ENCODE results near the gene CTPS1. TPM values are rescaled to one million over a fixed set of nuclear protein-coding genes. Genes with fewer than 3 reads are reported as not detected.

The CTPS1 gene
- total and polyA plus RNA-seq, 2 of the 13 experiments (the other 11 are each of a cell fraction or from before 2014, with no cell fraction given) = 9.6 to 42.8 TPM

GRCh38 chr1:40976952-40977690 lies 2.4 kb upstream of the CTPS1 start:
- no TSS peak for BruUV-seq (replicated peaks)
- in situ Hi-C loops (cut with HindIII; ENCODE audit: extremely low pct_ligation_motif_present, low pct_unique_long_range_greater_than_20kb) (no loop called here), intact Hi-C loops (cut with micrococcal nuclease; ENCODE audit: unreplicated experiment) (no loop called here)
- H3K4me3 ChIP-seq (replicated peaks in 1 of 3; ENCODE audit: insufficient read depth in 1 of 3, low read depth in 2 of 3, low read length in 3 of 3) = no peak overlapping the region
- H3K4me2 ChIP-seq (ENCODE audit: low read depth, low read length) = no peak overlapping the region
- ChIA-PET POLR2A (no interaction called here), CTCF (ENCODE audit: low intra/inter-chr PET ratio, low total read pairs) (no interaction called here)
- peaks cover 21% of the 10 kb centered on the region for H3K79me2 ChIP-seq (ENCODE audit: insufficient read depth, low read length)
- H2AFZ ChIP-seq (ENCODE audit: low read length) = no peak overlapping the region
- no peak for FAIRE-seq
- no peak for ATAC-seq
- no peaks in the 10 kb centered on the region for H4K20me1 ChIP-seq (ENCODE audit: insufficient read depth, low read length)
- H3K4me1 ChIP-seq (ENCODE audit: insufficient read depth, low read length) = peaks cover 26% of the 10 kb centered on the region
- H3K27me3 ChIP-seq (ENCODE audit: control insufficient read depth in 1 of 2, insufficient read depth in 2 of 2, low read length in 2 of 2) = no peaks in the 10 kb centered on the region; a peak in 1 of 5 replicates
- WGBS (ENCODE audit: low lambda C conversion rate) = 53% methylated on average over 5 of the region's 5 CpGs
- H3K36me3 ChIP-seq (replicated peaks in 1 of 2; ENCODE audit: control insufficient read depth in 1 of 2, insufficient read depth in 2 of 2, low read length in 2 of 2) = no peaks in the 10 kb centered on the region
- no peaks in the 10 kb centered on the region for H3K9me3 ChIP-seq (ENCODE audit: low read length)
- DNase-seq (ENCODE audit: low spot score) = no peak
- H3K27ac ChIP-seq (ENCODE audit: extremely low read length, insufficient read depth, low read length) = no peak overlapping the region
- H3K9ac ChIP-seq (ENCODE audit: insufficient read depth, low read depth, low read length) = no peak overlapping the region
- TF ChIP-seq, protein P1, sequence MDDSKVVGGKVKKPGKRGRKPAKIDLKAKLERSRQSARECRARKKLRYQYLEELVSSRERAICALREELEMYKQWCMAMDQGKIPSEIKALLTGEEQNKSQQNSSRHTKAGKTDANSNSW (CRISPR knock-in tag; IDR thresholded peaks at IDR 0.05; ENCODE audit: borderline replicate concordance) = no peak
- no peak for TF ChIP-seq ZNF121 (CRISPR knock-in tag; IDR thresholded peaks at IDR 0.05)
- TF ChIP-seq THRA (CRISPR knock-in tag; IDR thresholded peaks at IDR 0.05; ENCODE audit: borderline replicate concordance) = no peak
- TF ChIP-seq, protein P2, sequence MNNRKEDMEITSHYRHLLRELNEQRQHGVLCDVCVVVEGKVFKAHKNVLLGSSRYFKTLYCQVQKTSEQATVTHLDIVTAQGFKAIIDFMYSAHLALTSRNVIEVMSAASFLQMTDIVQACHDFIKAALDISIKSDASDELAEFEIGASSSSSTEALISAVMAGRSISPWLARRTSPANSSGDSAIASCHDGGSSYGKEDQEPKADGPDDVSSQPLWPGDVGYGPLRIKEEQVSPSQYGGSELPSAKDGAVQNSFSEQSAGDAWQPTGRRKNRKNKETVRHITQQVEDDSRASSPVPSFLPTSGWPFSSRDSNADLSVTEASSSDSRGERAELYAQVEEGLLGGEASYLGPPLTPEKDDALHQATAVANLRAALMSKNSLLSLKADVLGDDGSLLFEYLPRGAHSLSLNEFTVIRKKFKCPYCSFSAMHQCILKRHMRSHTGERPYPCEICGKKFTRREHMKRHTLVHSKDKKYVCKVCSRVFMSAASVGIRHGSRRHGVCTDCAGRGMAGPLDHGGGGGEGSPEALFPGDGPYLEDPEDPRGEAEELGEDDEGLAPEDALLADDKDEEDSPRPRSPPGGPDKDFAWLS (CRISPR knock-in tag; IDR thresholded peaks at IDR 0.05; ENCODE audit: borderline replicate concordance) = no peak
- TF ChIP-seq, protein P3, sequence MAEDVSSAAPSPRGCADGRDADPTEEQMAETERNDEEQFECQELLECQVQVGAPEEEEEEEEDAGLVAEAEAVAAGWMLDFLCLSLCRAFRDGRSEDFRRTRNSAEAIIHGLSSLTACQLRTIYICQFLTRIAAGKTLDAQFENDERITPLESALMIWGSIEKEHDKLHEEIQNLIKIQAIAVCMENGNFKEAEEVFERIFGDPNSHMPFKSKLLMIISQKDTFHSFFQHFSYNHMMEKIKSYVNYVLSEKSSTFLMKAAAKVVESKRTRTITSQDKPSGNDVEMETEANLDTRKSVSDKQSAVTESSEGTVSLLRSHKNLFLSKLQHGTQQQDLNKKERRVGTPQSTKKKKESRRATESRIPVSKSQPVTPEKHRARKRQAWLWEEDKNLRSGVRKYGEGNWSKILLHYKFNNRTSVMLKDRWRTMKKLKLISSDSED (CRISPR knock-in tag; IDR thresholded peaks at IDR 0.05) = no peak
- no peak for TF ChIP-seq MTERF4 (CRISPR knock-in tag; IDR thresholded peaks at IDR 0.05)
- no peak for TF ChIP-seq ZNF563 (CRISPR knock-in tag; IDR thresholded peaks at IDR 0.05)
- no peak for TF ChIP-seq ZNF331 (CRISPR knock-in tag; IDR thresholded peaks at IDR 0.05)
- no peak for TF ChIP-seq ZNF33A (CRISPR knock-in tag; IDR thresholded peaks at IDR 0.05; ENCODE audit: borderline replicate concordance)
- TF ChIP-seq, protein P4, sequence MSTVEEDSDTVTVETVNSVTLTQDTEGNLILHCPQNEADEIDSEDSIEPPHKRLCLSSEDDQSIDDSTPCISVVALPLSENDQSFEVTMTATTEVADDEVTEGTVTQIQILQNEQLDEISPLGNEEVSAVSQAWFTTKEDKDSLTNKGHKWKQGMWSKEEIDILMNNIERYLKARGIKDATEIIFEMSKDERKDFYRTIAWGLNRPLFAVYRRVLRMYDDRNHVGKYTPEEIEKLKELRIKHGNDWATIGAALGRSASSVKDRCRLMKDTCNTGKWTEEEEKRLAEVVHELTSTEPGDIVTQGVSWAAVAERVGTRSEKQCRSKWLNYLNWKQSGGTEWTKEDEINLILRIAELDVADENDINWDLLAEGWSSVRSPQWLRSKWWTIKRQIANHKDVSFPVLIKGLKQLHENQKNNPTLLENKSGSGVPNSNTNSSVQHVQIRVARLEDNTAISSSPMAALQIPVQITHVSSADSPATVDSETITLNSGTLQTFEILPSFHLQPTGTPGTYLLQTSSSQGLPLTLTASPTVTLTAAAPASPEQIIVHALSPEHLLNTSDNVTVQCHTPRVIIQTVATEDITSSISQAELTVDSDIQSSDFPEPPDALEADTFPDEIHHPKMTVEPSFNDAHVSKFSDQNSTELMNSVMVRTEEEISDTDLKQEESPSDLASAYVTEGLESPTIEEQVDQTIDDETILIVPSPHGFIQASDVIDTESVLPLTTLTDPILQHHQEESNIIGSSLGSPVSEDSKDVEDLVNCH (CRISPR knock-in tag; IDR thresholded peaks at IDR 0.05) = no peak
- no peak for TF ChIP-seq ZNF670 (CRISPR knock-in tag; IDR thresholded peaks at IDR 0.05; ENCODE audit: borderline replicate concordance)
- no peak for TF ChIP-seq ZNF513 (CRISPR knock-in tag; conservative IDR thresholded peaks at IDR 0.05)
- TF ChIP-seq ZSCAN20 (CRISPR knock-in tag; IDR thresholded peaks at IDR 0.05; ENCODE audit: borderline replicate concordance) = no peak
